Stimulated activated naive B cell treated with anti-CD40 and anti-IgM and Interleukin-4, amounts not matched to agents 10 μg/mL and 1 μg/mL and 100 μg/mL, for 72 hours (primary cell): Measurements from ENCODE around the gene CDKL5.
A peak's percentile ranks its signal among the peaks of the same experiment; 100 is the strongest.

Experiments
- ATAC-seq, 2 donors: fragments of 150-1000 bp; cut with Tn5 transposase; replicated peaks; 2 replicates each; pipeline ENCODE4 v1.10.0; 2021; ENCODE audit warnings: moderate library complexity in 1 of 2
- DNase-seq: peaks from one replicate; pipeline ENCODE4 v3.0.0; 2021
- H3K27ac Mint-ChIP-seq: one replicate; pipeline ENCODE4 v1.8.0; 2022; ENCODE audit warnings: mild to moderate bottlenecking, mixed read lengths
- H3K27me3 Mint-ChIP-seq, 2 donors: one replicate each; pipeline ENCODE4 v1.8.0; 2022; ENCODE audit warnings: mixed read lengths in 2 of 2
- H3K36me3 Mint-ChIP-seq, 2 donors: one replicate each; pipeline ENCODE4 v1.8.0; 2022; ENCODE audit warnings: mixed read lengths in 2 of 2, mild to moderate bottlenecking in 1 of 2
- H3K4me1 Mint-ChIP-seq, 2 donors: one replicate each; pipeline ENCODE4 v1.8.0; 2022; ENCODE audit warnings: mixed read lengths in 2 of 2, mild to moderate bottlenecking in 1 of 2
- H3K4me3 Mint-ChIP-seq, 2 donors: one replicate each; pipeline ENCODE4 v1.8.0; 2022; ENCODE audit warnings: mild to moderate bottlenecking in 2 of 2, mixed read lengths in 2 of 2, moderate library complexity in 1 of 2
- H3K9me3 Mint-ChIP-seq, 2 donors: one replicate each; pipeline ENCODE4 v1.8.0; 2022; ENCODE audit warnings: mixed read lengths in 2 of 2, mild to moderate bottlenecking in 1 of 2

Gene CDKL5

DNA sequence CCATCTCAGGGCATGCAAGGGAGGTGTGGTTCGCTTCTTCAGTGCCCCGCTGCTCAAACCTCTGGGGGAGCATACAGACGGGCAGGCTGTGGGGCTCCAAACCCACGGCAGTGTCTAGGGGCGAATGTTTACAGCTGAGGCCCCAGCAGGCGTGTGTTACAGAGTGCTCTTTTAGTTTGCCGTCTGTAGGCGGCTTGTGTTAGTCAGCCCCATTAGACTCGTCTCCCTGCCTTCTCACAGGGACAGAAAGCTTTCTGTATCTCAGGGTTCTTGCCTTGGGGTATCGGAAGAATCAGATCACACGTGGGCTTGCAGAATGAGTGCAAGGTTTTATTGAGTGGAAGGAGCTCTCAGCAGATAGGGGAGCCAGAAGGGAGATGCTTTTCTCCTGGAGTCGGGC, 235.9 kb downstream of the CDKL5 start:
- Mint-ChIP-seq H3K27me3 (peaks cover under 1 to 4% of the 10 kb centered on the region in 2 donors), H3K9me3 (peaks cover 2 to 3% of the 10 kb centered on the region in 2 donors), H3K27ac (no peak overlapping the region), H3K36me3 (peaks cover 0 to 2% of the 10 kb centered on the region in 2 donors), H3K4me3 (no peak overlapping the region), H3K4me1 (no peaks in the 10 kb centered on the region)
- DNase-seq (no peak), ATAC-seq (no peak)

DNA sequence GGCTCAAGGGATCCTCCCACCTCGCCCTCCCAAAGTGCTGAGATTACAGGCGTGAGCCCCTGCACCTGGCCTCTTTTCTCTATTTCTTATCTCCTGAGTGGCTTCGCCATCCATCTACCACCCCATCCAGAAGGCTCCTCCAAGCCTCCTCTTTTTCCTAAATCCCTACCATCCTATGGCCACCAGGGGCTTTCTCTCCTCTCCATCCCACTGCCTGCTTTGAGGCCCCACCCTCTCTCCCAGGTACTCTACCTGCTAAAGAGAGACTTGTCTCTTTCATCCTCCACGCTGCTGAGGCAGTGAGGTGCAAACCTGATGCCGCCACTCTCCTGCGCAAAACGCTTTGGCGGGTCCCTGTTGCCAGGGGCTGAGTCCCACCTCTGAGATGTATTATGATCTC, 239.5 kb downstream of the CDKL5 start:
- Mint-ChIP-seq H3K27ac (no peak overlapping the region), H3K36me3 (peaks cover 0 to 2% of the 10 kb centered on the region in 2 donors), H3K27me3 (peaks cover 7 to 8% of the 10 kb centered on the region in 2 donors), H3K9me3 (peaks cover 2 to 3% of the 10 kb centered on the region in 2 donors), H3K4me1 (peaks cover 3 to 8% of the 10 kb centered on the region in 2 donors), H3K4me3 (no peak overlapping the region)
- ATAC-seq = no peak
- DNase-seq = no peak

DNA sequence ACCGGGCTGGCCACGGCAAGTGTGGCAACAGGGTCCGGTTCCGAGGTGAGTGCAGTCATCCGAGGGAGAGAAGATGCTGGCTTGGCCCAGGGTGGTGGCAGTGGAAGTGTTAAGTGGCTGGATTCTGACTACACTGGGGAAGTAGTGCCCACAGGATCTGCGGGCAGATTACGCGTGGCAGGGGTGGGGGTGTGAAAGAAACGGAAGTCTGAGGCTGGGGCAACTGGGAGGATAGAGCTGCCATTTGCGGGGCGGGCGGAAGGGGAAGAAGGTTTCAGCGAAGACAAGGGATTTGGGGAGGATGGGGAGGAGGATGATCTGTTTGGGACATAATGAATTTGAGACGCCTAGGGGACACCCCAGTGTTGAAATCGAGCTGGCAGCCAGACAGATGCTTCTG, 241.2 kb downstream of the CDKL5 start:
- H3K27ac Mint-ChIP-seq = no peak overlapping the region
- no peak for DNase-seq
- peaks cover 2 to 3% of the 10 kb centered on the region in 2 donors for H3K9me3 Mint-ChIP-seq
- peaks cover 7 to 8% of the 10 kb centered on the region in 2 donors for H3K27me3 Mint-ChIP-seq
- H3K4me1 Mint-ChIP-seq = peaks cover 3 to 8% of the 10 kb centered on the region in 2 donors
- no peak for ATAC-seq
- no peak overlapping the region for H3K4me3 Mint-ChIP-seq
- peaks cover 0 to 2% of the 10 kb centered on the region in 2 donors for H3K36me3 Mint-ChIP-seq

DNA sequence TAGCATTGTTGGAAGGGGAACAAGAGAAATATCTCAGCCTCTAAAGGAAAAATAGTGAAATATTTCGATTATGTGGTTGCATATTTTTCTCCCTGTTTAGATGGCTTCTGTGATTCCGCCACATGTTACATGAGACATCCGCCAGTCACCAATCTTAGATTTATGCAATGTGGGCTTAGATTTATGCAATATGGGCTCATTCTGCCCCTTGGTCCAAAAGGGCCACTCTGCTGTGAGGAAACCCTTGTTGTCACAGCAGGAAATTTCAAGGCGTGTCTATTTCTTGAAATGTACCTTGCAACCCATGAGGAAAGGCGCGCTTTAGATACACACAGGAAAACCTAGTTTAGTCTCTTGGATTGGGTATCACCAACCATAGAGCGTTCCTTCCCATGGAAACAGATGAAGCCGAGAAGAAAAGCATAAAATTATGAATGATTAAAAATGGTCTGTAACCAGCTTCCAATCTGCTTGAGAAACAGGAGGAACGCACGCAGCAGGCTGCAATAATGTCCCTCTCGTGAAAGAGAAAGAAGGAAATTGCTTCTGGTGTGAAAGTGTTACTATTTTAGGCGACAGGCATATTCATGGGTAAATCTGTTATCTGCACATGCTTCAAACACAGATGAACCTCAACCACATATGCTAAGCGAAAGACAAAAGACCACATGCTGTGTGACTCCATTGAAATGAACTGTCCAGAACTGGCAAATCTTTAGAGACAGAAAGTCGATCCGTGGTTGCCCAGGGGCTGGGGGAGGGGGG, 242.8 kb downstream of the CDKL5 start:
- H3K27ac Mint-ChIP-seq = no peak overlapping the region
- ATAC-seq = no peak

DNA sequence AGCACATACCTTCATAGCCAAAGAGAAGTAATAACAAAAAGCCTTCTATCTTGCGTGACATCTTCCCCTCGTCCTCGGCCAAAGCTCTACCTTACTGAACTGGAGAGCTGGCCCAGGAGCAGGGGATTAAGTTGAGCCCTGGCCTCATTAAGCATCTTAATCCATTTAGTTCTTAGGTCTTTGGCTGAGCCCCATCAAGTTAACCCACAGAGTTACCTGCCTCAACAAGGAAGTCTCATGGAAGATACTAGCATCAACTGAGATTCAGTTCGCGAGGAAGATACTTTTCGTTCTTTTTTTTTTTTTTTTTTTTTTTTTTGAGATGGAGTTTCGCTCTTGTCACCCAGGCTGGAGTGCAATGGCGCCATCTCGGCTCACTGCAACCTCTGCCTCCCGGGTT, 246.6 kb downstream of the CDKL5 start, which contains the start of gene RS1:
RS1 (minus strand) TSS at position 101 of the 400 bp plus-strand sequence; CDS start at position 61, 40 bp downstream.
- Mint-ChIP-seq H3K36me3 (peaks cover 2 to 3% of the 10 kb centered on the region in 2 donors), H3K9me3 (no peaks in the 10 kb centered on the region), H3K27me3 (no peaks in the 10 kb centered on the region), H3K27ac (no peak within 1 kb of the TSS), H3K4me1 (peaks cover 5 to 20% of the 10 kb centered on the region in 2 donors), H3K4me3 (no peak within 1 kb of the TSS)
- no peak for DNase-seq
- no peak for ATAC-seq

More for the DNA sequence above, 242.8 kb downstream of the CDKL5 start:
- peaks cover 0 to 2% of the 10 kb centered on the region in 2 donors for H3K36me3 Mint-ChIP-seq
- H3K4me1 Mint-ChIP-seq = peaks cover 3 to 8% of the 10 kb centered on the region in 2 donors
- DNase-seq = no peak
- H3K27me3 Mint-ChIP-seq = peaks cover 7 to 8% of the 10 kb centered on the region in 2 donors
- peaks cover 2 to 3% of the 10 kb centered on the region in 2 donors for H3K9me3 Mint-ChIP-seq
- H3K4me3 Mint-ChIP-seq = peak overlapping the region; percentile 30 to 61

DNA sequence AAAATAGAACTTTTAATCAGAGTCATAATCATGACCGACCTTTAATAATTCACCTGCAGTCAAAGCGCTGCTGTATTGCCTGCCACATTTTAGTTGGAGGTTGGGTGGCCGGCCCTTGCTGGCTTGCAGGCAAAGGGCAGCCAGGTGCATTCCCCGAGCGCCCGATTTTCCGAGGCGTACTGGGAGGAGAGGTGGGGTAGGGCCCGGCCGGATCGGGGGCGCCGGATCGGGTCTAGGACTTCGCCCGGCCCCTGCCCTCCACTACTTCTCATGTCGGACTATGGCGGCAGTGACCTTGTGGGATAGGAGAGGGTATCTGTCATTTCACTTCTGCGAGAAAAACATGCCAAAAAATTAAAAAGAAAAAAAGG, 249.0 kb downstream of the CDKL5 start:
- Mint-ChIP-seq H3K9me3 (no peaks in the 10 kb centered on the region), H3K4me1 (peaks cover 7 to 25% of the 10 kb centered on the region in 2 donors), H3K27me3 (peaks cover 0 to 4% of the 10 kb centered on the region in 2 donors), H3K27ac (peak overlapping the region; percentile 97), H3K4me3 (peak overlapping the region; percentile 83 to 90), H3K36me3 (peaks cover 3 to 7% of the 10 kb centered on the region in 2 donors)
- DNase-seq (peak; percentile 5), ATAC-seq (peak; percentile 45 to 51)

DNA sequence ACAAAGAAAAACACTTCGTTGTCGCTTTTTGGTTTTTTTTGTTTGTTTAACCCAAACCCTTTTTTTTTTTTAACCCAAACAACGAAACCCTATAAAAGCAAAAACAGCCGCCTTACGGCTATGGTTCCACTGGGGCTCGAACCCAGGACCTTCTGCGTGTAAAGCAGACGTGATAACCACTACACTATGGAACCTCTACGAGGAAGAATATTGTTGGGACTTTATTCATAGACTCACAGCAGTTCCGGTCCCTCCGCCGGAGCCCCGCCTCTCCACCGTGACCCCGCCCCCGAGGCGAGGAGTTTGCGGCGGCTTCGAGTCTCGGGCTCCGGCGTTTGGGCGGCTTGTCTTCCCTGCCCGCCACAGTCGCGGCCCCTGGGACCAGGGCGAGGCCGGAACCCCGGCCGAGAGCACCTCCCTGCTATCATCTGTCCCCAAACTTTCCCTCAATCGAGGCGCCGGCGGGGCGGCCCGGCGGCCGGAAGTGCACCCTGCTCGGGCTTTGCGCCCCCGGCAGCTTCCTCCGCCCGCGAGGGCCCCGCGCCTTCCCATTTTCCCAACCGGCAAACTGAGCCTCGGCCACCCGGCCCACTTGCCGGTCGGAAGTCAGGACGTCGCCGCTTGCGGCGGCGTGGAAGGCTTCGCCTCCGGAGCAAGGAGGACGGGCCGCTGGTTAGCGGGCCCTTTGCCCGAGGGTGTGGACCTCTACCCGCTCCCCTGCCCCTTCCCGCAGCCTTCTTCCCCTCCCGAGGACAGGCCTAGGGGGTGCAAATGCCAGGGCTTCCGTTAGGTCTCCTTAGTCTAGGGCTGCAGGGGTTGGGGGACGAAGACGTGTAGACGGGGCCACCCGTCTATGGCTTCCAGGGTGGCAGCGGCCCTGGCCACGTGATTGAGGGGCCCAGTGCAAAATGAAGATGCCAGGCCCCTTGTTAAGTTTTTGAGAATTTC, 249.7 kb downstream of the CDKL5 start:
- peaks cover 7 to 25% of the 10 kb centered on the region in 2 donors for H3K4me1 Mint-ChIP-seq
- H3K27me3 Mint-ChIP-seq = peaks cover 0 to 4% of the 10 kb centered on the region in 2 donors
- DNase-seq = peak; percentile 77
- H3K36me3 Mint-ChIP-seq = peaks cover 3 to 7% of the 10 kb centered on the region in 2 donors
- peak overlapping the region; percentile 97 for H3K27ac Mint-ChIP-seq
- peak overlapping the region; percentile 83 to 90 for H3K4me3 Mint-ChIP-seq
- H3K9me3 Mint-ChIP-seq = no peaks in the 10 kb centered on the region
- peak; percentile 82 for ATAC-seq

DNA sequence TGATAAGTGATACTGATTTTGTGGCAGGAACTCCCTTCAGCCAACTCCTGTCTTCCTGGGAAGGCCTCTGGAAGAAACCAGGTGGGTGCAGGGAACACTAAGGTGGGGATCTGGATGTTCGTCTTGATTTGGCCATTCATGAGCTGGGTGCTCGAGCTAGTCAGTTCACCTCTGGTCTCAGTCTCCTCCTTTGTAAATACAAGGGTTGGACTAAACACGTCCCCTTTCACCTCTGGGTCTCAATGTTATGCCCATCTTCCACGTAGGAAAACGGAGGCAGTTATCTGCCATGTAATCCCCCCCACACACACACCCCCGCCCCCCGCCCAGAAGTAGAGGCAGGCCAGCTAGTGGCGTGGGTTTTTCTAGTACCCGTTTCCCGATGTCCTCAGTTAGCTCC, 250.6 kb downstream of the CDKL5 start:
- no peak for ATAC-seq
- Mint-ChIP-seq H3K4me3 (peak overlapping the region in 1 of 2 donors; percentile 30), H3K4me1 (peaks cover 7 to 25% of the 10 kb centered on the region in 2 donors), H3K27ac (no peak overlapping the region), H3K36me3 (peaks cover 3 to 7% of the 10 kb centered on the region in 2 donors), H3K9me3 (no peaks in the 10 kb centered on the region), H3K27me3 (peaks cover 0 to 4% of the 10 kb centered on the region in 2 donors)
- DNase-seq = no peak

DNA sequence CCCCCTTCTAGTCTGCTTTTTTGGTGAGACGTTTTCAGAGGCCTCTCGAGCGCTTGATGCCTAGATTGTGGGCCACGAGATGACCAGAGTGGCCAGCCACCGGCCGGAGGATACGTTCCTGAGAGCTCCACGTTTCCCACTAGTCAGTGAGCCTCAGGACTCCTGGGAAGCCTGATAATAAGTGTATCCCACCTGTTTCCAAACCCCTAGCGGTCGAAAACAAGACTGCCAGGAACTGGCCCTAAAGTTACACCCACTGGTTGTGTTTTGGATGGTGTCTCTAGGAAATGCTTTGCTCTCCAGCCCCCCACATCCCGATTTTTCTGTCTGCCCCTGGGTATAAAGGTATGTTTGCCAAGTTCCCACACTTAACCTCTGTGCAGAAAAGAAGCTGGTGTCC, 251.1 kb downstream of the CDKL5 start:
- no peak for DNase-seq
- Mint-ChIP-seq H3K27ac (no peak overlapping the region), H3K4me1 (peaks cover 7 to 25% of the 10 kb centered on the region in 2 donors), H3K36me3 (peaks cover 3 to 7% of the 10 kb centered on the region in 2 donors), H3K27me3 (peaks cover 0 to 4% of the 10 kb centered on the region in 2 donors), H3K9me3 (no peaks in the 10 kb centered on the region), H3K4me3 (no peak overlapping the region)
- ATAC-seq = no peak

DNA sequence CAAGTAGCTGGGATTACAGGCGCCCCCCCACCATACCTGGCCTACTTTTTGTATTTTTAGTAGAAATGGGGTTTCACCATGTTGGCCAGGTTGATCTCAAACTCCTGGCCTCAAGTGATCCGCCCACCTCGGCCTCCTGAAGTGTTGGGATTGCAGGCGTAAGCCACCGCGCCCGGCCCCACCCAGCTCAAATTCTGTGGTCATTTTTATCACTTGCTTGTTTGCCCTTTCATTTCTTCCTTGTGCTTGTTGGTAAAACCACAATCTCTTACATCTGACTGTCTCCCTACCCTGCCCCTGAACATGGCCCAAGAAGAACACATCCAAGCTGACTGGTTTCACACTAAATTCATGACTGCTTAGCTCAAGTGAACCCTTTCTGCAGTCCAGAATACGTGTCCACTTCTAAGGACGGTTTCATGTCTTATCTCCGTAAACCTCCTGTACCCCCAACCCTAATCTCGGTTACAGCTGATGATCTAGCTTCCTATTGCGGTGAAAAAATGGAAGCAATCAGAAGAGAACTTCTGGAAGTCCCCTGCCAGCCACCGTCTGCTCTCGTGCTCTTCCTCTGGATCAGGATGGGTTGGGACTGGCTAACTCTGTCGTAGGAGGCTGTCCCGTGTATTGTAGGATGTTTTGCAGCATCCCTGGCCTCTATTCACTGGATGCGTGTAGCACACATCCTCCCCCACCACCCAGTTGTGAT, 251.9 kb downstream of the CDKL5 start:
- no peak overlapping the region for H3K27ac Mint-ChIP-seq

DNA sequence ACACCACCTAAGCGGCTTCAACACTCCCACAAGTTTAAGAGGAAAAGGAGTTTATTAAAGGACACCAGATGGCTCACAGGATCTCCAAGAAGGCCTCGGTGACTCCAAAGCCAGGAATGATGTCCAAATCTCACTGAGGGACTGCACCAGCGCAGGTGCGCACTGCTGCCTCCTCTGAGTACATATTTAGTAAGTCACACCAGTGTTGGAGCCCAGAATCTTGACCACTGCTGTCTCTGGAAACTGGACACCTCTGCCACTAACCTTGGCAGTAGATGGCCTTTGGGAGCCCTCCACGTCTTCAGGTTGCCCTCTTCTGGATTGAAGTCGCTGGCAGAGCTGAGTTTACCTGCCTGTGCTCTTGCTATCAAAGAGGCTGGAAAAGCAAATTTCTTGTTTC, 256.6 kb downstream of the CDKL5 start:
- no peak overlapping the region for H3K4me3 Mint-ChIP-seq
- peaks cover 2 to 4% of the 10 kb centered on the region in 2 donors for H3K36me3 Mint-ChIP-seq
- ATAC-seq = no peak

More for the DNA sequence above, 251.9 kb downstream of the CDKL5 start:
- H3K27me3 Mint-ChIP-seq = peaks cover 0 to 4% of the 10 kb centered on the region in 2 donors
- H3K9me3 Mint-ChIP-seq = no peaks in the 10 kb centered on the region
- no peak overlapping the region for H3K4me3 Mint-ChIP-seq
- no peak for ATAC-seq
- H3K36me3 Mint-ChIP-seq = peaks cover 3 to 7% of the 10 kb centered on the region in 2 donors
- peaks cover 7 to 25% of the 10 kb centered on the region in 2 donors for H3K4me1 Mint-ChIP-seq
- DNase-seq = no peak

DNA sequence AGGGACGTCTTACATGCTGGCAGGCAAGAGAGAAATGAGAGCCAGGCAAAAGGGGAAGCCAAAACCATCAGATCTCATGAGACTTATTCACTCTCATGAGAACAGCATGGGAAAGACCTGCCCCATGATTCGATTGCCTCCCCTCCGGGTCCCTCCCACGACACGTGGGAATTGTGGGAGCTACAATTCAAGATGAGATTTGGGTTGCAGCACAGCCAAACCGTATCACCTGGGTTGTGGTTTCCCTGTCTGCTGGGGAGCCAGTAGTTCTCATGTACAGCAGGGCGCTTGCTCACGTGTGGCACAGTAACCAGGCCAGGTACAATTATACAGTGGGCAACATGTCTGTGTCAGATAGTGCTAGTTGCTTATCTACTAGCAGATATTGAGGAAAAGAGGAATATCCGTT, 257.6 kb downstream of the CDKL5 start:
- Mint-ChIP-seq H3K27ac (no peak overlapping the region), H3K27me3 (peaks cover 0 to 6% of the 10 kb centered on the region in 2 donors), H3K36me3 (peaks cover 0 to 4% of the 10 kb centered on the region in 2 donors), H3K9me3 (peaks cover 0 to 2% of the 10 kb centered on the region in 2 donors), H3K4me1 (peaks cover 0 to 12% of the 10 kb centered on the region in 2 donors), H3K4me3 (no peak overlapping the region)
- no peak for DNase-seq
- no peak for ATAC-seq

More for the DNA sequence above, 256.6 kb downstream of the CDKL5 start:
- DNase-seq = no peak
- Mint-ChIP-seq H3K27me3 (peaks cover 0 to 10% of the 10 kb centered on the region in 2 donors), H3K9me3 (peaks cover 0 to 2% of the 10 kb centered on the region in 2 donors), H3K27ac (no peak overlapping the region), H3K4me1 (peaks cover 4 to 19% of the 10 kb centered on the region in 2 donors)

DNA sequence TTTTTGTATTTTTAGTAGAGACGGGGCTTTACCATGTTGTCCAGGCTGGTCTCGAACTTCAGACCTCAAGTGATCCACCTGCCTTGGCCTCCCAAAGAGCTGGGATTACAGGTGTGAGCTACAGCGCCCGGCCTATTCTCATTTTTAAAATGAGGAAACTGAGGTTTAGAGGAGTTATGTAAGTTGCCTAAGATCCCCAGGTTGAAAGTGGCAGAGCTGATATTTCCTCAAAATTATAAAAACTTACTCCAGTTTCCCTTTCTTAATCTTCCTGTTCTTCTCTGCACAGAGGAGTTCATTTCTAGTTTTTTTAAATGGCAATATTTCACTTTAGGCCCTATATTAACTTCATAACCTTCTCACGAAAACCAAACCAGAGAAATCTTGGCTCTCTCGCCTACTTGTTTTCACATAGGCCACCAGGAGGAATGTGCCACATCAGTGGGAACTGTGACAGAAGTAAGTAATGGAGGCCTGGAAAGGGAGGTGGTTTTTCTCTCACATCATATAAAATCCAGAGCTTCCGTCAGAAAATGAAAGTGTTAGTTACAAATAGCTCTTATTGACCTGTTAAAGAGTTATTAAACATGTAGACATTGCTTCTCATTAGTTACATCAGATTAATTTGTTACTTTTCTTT, 262.6 kb downstream of the CDKL5 start:
- ATAC-seq (no peak), DNase-seq (no peak)
- no peaks in the 10 kb centered on the region for H3K9me3 Mint-ChIP-seq
- H3K27ac Mint-ChIP-seq = no peak overlapping the region
- no peaks in the 10 kb centered on the region for H3K36me3 Mint-ChIP-seq
- no peak overlapping the region for H3K4me3 Mint-ChIP-seq
- H3K27me3 Mint-ChIP-seq = peaks cover 0 to 6% of the 10 kb centered on the region in 2 donors
- H3K4me1 Mint-ChIP-seq = peaks cover 0 to under 1% of the 10 kb centered on the region in 2 donors
